ENCODE results near the gene GDF10.

GDF10 gene

GRCh38 chr10:47314416-47314970 lies 14.5 kb downstream of the GDF10 start:
- no peaks in the 10 kb centered on the region for H3K27me3 ChIP-seq
- no peak for DNase-seq
- no peak overlapping the region for H3K27ac ChIP-seq
- intact Hi-C loops (cut with DNase I; ENCODE audit: low total_unique reads) = no loop called here
- H3K36me3 ChIP-seq = no peaks in the 10 kb centered on the region
- H3K4me3 ChIP-seq = no peak overlapping the region
- H3K9me3 ChIP-seq = no peaks in the 10 kb centered on the region
- no peak for TF ChIP-seq CTCF (IDR thresholded peaks at IDR 0.05)
- peaks cover 0 to 10% (median 3%) of the 10 kb centered on the region in 4 donors for H3K4me1 ChIP-seq

- intact Hi-C loops (cut with DNase I; ENCODE audit: low total_unique reads) = no loop called here
- Histone ChIP-seq H3K4me1 (peaks cover 0 to 10% (median 3%) of the 10 kb centered on the region in 4 donors), H3K36me3 (no peaks in the 10 kb centered on the region), H3K27ac (no peak overlapping the region), H3K27me3 (no peaks in the 10 kb centered on the region), H3K9me3 (no peaks in the 10 kb centered on the region), H3K4me3 (no peak overlapping the region)
- TF ChIP-seq CTCF (IDR thresholded peaks at IDR 0.05) = no peak
- no peak for DNase-seq
These were observed 15.4 kb downstream of the GDF10 start for GRCh38 chr10:47315421-47315820.

GRCh38 chr10:47316131-47316530 lies 16.1 kb downstream of the GDF10 start:
- H3K4me1 ChIP-seq = peaks cover 0 to 9% (median 3%) of the 10 kb centered on the region in 4 donors
- no peaks in the 10 kb centered on the region for H3K36me3 ChIP-seq
- DNase-seq = peak in 1 of 2 donors; percentile 57
- H3K27ac ChIP-seq = no peak overlapping the region
- intact Hi-C loops (cut with DNase I; ENCODE audit: low total_unique reads) = no loop called here
- H3K4me3 ChIP-seq = no peak overlapping the region
- H3K27me3 ChIP-seq = no peaks in the 10 kb centered on the region
- H3K9me3 ChIP-seq = no peaks in the 10 kb centered on the region
- no peak for TF ChIP-seq CTCF (IDR thresholded peaks at IDR 0.05)

DNA sequence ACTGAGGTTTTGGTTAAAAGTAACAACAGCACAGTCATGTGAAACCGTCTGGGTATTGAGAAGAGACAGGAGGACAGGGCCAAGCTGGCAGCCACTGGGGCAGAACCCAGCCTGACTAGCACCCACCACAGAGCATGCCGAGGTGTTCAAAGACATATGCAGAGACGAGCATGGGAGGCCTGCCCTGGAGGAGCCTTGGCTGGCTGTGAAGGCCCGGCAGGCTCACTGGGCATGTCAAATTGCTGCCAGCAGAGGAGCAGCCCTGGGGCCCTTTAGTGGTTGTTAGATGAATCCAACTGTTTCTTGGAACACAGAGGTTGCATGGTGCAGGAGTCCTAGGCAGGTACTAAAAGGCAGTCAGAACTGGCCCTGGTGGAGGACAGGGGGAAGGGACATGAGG lies 17.3 kb downstream of the GDF10 start:
- Histone ChIP-seq H3K4me1 (no peaks in the 10 kb centered on the region), H3K4me3 (no peak overlapping the region), H3K36me3 (no peaks in the 10 kb centered on the region), H3K27me3 (no peaks in the 10 kb centered on the region), H3K9me3 (no peaks in the 10 kb centered on the region), H3K27ac (no peak overlapping the region)
- peak in 1 of 2 donors; percentile 40 for DNase-seq
- TF ChIP-seq CTCF (IDR thresholded peaks at IDR 0.05) = no peak
- intact Hi-C loops (cut with DNase I; ENCODE audit: low total_unique reads) = no loop called here

DNA sequence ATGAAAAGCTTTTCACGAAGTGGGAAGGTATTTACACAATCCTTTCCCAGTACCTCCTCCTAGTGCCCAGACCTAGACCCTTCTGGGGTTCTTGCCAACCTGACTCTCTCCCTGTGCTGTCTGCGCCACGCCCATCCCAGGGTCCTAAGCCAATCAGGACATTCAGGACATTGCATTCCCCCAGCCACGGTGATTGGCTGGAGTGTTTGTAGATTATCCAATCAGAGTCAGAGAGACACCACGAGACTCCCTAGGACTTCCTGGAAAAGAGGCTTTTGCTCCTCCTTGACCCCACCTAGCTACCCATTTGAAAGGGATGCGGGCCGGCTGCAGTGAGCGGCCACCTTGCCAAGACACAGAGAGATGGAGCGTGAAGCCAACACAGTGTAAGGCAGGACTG lies 18.7 kb downstream of the GDF10 start:
- H3K27me3 ChIP-seq = peaks cover 0 to 5% of the 10 kb centered on the region in 2 donors
- H3K4me3 ChIP-seq = no peak overlapping the region
- TF ChIP-seq CTCF (IDR thresholded peaks at IDR 0.05) = no peak
- H3K27ac ChIP-seq = no peak overlapping the region
- H3K4me1 ChIP-seq = no peaks in the 10 kb centered on the region
- no peaks in the 10 kb centered on the region for H3K36me3 ChIP-seq
- DNase-seq = peak in 1 of 2 donors; percentile 31
- H3K9me3 ChIP-seq = no peaks in the 10 kb centered on the region
- intact Hi-C loops (cut with DNase I; ENCODE audit: low total_unique reads) = no loop called here

GRCh38 chr10:47319784-47320183 lies 19.8 kb downstream of the GDF10 start:
- no peak for TF ChIP-seq CTCF (IDR thresholded peaks at IDR 0.05)
- H3K27me3 ChIP-seq = peaks cover 0 to 5% of the 10 kb centered on the region in 2 donors
- H3K36me3 ChIP-seq = no peaks in the 10 kb centered on the region
- DNase-seq = no peak
- intact Hi-C loops (cut with DNase I; ENCODE audit: low total_unique reads) = no loop called here
- H3K4me3 ChIP-seq = no peak overlapping the region
- no peaks in the 10 kb centered on the region for H3K9me3 ChIP-seq
- H3K27ac ChIP-seq = no peak overlapping the region
- H3K4me1 ChIP-seq = no peaks in the 10 kb centered on the region
